ENCODE results near the gene ADGRD1.
"Not testable (repeated sequence)": the region's sequence is repeated elsewhere in the genome, so short reads cannot be mapped to it uniquely, and the experiment has no call there.

The ADGRD1 gene

DNA sequence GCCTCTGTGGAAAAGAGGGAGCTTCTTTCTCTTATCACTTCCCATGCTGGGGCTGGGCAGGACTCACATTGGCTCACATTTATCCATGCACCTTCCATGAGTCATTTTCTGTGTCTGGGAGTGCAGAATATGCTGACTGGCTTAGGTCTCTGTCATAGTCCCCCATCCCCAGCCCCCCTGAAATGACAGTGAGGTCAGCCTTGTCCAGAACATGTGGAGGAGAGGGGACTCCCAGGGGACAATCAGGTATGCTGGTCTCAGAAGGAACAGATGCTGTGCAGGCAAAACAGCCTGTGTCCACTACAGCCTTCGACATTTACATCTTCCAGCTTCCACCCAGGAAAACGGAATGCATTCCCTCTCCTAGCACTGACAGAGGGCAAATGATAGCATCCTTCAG, 35.0 kb downstream of the ADGRD1 start:
- no peak for DNase-seq

DNA sequence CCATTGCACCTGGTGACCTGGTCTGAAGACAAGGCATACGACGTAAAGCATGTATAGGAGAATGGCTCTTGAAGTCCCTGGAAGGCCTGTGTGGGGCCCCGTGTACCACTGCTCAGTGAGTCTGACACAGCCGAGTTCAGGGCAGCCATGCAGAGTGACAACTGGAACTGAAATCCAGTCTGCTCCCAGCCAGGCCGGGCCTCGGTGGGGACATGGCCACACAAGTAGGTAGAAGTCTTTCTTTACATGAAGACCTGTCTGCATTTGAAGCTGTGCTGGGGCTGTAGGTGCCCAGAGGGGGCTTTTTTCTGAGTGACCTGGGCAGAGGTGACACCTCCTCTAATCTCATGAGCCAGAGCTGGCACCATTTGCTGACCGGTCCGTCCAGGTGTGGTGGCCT, 35.7 kb downstream of the ADGRD1 start:
- DNase-seq = no peak

DNA sequence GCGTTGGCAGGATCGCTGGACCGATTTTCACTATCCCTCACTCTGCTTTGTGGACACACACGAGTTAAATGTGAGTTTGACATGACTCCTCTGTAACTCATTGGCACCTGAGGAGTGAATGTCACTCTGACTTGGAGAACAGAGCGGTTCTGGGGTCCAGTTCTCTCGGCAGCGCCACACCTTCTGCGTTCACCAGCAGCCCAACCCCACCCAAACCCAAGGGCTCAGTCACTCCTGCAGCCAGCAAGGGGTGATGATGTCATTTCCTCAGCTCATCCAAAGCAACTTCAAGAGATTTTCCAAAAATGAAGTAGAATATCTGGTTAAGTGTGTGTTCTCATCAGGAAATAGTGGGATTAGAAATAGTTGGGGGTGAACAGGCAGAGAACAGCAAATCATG, 36.3 kb downstream of the ADGRD1 start:
- no peak for DNase-seq

DNA sequence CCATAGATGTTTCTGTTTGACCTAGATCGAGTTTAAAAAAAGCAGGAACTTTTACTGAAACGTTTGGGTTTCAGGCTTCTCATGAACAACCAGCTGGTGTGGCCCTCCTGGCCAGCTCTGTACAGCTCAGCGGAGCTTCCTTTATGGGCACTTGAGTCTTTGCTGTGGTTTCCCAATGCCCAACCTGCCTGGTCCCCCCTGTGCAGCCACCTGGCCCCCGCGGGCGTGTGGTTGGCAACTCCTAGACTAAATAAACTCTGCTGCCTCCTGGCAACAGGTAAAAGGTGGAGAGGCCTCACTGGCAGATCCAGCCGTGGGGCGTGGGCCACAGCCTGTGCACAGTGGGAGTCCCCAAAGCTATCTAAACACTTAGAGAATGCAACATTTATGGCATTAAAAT, 38.7 kb downstream of the ADGRD1 start:
- DNase-seq = no peak

DNA sequence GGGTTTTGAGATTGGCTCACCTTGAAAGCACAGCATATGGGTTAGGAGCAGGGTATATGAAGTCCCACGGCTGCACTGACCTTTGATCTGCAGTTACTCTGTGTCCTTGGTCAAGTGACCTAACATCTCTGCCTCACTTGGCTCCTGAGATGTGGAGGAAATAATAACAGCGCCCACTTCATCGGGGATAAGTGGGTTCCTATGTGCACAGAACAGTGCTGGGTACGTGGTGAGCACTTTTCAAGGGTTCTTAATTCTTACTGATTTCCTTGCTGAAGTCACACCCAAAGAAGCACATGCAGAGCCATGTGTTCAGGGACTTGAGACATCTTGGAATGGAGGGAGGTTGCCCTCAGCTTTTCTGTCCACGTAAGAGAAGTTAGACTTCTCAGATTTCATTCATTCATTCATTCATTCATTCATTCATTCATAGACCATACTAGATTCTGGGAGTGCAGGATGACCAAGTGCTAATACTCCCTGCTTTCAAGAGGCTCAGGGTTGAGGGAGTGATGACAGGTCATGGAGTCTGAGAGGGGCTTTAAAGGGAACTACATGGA, 39.4 kb downstream of the ADGRD1 start:
- no peak for DNase-seq

DNA sequence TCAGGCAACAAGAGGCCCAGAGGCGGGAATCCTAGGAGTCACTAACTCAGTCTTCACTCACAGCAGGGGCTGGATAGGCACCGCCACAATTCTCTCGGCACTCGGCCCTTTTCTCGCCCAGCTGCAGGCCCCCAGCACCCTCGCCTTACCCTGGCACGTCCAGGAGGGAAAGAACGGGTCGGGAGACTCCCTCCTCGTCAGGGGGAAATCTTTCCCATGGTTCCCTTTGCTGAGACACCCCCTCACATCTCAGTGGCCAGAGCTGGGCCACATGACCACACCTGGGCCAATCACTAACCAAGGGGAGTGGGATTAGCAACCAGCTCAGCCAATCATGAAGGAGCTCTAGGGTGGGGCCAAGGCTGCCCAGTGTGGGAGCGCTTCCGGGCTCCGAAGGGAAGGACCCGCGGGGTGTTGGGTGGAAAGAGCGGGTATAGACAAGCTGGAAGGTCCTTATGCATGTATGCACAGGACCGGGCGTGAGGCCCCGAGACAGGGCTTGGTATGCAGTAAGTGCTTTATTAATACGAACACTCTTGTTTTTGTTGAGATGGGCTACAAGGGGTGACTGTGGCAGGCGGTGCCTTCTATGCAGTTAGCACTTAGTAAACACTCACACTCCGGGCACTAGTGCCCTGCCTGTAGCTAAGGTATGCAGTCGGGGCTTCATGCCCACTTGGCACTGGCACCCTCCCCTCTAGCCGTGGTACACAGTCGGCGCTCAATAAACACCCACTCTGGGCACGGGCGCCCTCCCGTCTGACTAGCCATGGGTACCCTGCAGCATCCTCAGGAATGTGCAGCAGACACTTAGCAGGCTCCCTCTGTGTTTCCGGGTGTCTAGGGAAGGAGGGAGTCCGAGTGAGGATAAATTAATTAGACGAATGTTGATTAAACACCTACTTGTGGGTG, 40.3 kb downstream of the ADGRD1 start:
- no peak for DNase-seq

DNA sequence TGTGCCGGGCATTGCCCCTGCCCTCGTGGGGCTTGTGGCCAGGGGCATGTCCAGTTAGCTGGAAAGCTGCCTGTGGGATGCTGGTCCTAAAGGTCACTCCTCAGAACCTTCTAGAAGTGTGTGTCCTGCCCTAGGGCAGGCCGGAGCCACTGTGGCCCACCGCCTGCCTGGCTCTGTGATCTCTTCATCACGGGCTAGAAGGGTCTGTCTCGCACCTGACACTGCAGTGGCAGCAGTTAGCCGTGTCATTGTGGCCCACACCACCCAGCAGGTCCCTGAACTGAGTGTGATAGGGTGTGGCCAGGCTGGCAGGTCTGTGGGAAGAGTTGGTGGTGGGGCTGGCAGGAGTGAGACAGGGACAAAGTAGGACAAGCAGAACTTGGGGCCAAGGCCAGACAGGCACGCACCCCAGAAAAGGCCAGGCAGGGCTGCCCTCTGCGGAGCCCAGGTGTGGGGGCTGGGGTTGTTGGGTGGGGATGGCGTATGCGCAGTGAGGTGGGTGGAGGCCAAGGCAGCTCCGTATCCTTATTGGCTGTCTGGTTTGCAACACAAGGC, 41.2 kb downstream of the ADGRD1 start:
- DNase-seq = no peak

DNA sequence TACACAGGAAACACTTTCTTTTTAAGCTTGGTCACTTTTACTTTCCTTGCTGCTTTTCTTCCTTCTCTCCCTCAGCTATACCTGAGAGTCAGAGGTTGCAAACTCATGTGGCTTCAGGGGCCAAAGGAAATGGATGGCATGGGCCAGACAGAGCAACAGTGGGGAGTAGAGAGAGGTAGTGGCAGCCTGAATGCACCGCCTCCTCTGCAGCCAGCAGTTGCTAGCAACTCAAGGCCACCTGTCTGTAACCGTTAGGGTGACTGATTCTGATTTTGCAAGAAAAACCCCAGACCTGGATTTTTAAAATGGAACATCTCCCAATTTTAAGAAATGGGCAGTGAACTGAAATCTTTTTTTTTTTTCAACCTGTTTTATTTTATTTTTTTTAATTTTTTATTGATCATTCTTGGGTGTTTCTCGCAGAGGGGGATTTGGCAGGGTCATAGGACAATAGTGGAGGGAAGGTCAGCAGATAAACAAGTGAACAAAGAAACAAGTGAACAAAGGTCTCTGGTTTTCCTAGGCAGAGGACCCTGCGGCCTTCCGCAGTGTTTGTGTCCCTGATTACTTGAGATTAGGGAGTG, 41.8 kb downstream of the ADGRD1 start:
- DNase-seq = not testable (repeated sequence)

DNA sequence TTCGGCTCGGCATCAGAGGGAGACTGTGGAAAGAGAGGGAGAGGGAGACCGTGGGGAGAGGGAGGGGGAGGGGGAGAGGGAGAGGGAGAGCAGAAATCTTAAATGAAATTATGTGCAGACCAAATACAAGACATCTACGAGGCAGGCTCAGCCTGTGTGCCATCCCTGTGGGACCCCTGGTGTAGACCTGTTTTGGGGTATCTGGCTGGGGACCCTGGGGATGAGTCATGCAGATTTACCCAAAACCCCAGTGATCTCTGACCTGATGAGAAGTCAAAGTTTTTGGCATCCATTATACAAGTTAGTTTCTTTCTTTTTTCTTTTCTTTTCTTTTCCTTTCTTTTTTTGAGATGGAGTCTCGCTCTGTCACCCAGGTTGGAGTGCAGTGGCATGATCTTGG, 44.4 kb downstream of the ADGRD1 start:
- DNase-seq = no peak

DNA sequence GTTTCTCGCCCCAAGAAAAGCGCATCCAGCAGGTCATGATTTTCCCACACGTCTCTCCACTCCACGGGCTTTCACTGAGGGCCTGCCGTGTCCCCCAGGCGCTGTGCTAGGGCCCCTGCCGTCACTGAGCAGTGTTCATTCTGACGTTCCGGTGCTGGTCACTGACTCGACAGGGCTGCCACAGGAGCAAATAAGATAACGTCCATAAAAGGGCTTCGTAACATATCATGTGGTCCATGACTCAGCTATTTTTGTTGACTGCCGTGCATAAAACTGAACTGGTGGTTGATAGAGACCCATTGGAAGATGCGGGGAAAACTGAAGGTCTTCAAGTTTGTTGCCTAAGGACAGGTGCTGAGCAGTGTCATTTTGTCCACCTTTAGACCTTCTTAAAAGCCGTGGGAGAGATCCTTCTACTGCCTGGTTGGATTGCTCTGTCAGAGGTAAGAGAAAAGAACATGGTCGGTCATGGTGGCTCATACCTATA, 46.3 kb downstream of the ADGRD1 start:
- DNase-seq = no peak

DNA sequence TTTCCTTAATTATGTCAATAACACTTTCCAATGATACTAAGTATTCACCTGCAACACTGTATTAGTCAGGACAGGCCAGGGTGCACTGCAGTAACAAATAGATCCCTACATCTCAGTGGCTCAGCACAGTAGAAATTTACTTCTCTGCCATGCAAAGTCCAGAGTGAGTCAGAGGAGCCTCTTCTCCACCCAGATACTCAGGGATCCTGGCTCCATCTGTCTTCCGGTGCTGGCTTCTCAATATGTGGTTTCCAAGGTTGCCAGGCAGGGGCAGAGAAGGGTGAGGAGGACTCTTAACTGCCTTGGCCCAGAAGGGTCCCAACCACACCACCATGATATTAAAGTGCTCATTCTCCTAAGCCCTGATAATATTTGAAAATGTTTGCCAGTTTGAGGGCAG, 47.8 kb downstream of the ADGRD1 start:
- DNase-seq = no peak

DNA sequence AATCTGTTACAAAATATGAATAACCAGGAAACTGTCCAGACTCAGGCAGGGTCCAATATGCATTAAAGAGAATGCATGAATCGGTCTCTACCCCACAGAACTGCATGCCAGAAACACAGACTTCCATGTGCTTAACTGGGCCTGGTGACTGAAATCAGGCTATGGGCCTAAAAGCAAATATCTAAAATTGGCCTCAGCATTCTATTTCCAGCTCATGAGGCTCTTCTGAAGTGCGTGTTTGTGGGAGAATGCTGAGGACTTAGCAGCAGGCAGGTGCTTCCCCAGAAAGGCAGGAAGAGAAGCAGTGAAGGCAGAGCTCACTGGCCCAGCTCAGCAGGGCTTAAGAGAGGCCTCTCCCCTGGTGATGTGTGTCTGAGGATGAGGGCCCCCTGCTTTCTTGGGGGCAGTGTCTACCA, 48.5 kb downstream of the ADGRD1 start:
- no peak for DNase-seq

DNA sequence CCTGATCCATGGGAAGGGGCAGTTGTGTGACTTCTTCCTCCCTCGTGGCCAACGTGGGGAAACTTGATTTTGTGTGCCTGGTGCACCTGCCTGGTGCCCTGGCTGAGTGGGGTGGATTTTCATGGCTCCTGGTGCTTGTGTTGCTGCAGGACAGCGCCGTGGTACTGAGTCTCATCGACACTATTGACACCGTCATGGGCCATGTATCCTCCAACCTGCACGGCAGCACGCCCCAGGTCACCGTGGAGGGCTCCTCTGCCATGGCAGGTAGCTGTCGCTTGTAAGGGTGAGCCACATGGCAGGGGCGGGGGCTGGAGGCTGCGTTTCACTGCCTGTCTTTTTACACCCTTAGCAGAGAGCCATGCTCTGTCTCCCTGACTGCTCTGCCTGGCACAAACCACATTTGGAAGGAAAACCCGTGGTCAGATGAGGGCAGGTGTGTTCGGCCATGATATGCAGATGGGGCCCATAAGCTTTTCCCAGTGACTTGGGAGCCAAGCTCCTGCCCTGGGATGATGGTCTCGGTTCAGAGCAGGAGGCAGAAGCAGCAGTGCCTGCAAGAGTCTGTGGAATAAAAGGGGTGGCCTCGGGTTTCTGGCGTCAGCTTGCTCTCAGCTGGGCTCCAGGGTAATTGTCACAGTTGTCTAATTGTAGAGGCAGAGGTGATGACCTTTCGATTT, 49.5 kb downstream of the ADGRD1 start:
- no peak for DNase-seq

DNA sequence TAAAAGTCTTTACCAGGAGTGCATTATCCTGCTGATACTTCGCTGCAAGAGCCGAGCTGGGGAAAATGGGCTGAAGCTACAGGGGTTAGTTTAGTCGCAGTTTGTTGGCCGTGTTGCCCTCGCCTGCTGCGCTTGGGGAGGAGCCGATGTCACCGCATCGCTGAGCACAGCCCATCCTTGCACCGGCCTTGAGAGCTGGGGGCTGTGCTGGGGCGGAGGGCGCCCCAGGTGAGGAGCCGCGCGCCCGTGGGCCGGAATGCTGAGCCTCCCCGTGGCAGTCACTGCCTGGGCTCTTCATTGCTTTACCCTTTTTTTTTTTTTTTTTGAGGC, 50.0 kb downstream of the ADGRD1 start:
- DNase-seq = no peak

DNA sequence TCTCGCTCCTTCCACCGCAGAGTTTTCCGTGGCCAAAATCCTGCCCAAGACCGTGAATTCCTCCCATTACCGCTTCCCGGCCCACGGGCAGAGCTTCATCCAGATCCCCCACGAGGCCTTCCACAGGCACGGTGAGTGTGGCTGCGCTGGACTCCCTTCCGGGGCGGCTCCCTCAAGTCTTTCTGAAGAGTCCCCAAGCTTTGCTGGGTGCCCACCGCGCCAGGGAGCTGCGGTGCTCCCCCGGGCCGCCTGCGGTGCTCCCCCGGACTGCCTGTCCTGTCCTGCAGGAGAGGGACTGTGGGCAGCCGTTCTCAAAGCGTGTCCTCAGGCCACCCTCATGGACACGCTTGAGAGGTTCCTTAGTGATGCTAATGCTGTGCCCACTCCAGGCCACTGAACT, 50.5 kb downstream of the ADGRD1 start:
- DNase-seq = no peak

DNA sequence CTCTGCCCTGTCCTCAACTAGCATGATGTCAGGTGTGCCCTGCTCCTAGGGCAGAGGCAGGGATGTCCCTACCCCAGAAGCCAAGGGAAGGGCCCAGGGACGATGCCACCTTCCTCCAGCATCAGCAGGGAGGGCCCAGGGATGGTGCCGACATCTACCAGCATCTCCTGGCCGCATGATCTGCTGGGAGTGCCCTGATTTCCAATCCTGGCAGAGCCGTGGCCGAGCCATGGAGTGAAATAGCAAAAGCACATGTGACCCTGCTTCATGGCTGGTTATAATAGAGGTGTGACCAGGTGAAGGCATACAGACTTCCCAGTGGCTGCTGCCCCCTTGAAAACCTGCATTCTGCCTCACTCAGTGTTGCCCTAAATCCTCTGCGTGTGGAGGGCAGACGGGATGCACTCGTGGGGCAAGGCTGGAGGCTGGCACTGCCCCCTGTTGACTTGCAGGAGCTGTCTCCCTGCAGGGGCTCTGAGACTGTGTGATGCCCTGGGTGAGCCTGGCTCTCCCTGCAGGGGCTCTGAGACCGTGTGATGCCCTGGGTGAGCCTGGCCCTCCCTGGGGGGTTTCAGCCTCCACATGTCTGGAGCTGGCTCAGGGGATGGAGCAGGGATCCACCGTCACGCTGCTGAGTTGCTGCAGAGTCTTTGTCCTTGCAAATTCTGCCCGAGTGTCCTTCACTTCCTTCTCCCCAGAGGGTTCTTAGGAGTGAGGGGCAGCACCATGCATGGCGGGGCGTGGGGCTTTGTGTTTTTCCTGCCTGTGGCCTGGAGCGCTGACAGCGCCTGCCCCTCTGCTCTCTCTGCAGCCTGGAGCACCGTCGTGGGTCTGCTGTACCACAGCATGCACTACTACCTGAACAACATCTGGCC, 51.7 kb downstream of the ADGRD1 start:
- no peak for DNase-seq

DNA sequence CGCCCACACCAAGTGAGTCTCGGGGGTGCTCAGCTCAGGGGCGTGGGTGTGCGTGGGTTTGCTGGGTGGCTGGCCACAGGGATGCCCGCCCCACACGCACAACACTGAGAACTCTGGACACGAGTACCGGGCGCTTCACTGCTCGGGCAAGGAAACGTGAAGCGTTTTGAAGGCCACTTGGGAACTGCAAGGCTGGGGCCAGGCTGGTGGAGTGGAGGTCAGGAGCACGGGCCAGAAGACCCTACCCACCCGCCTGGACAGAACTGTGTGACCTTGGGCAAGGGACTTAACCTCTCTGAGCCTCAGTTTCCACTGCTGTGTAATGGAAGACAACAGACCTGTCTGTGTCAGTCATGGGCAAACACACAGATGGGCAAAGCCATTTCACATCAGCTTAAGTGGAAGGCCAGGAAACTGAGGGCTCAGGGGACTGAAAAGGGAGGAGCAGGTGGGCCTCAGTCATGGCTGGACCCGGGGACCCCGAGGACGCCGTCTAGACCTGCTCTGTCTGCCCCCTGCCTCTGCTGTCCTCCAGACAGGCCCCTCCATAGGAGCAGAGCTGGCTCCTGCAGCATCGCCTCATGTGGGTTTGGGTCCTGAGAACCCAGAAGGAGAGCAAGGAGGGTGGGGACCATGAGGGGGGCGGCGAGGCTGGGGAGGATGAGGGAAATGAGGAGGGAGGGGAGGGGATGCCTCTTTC, 52.5 kb downstream of the ADGRD1 start:
- no peak for DNase-seq

DNA sequence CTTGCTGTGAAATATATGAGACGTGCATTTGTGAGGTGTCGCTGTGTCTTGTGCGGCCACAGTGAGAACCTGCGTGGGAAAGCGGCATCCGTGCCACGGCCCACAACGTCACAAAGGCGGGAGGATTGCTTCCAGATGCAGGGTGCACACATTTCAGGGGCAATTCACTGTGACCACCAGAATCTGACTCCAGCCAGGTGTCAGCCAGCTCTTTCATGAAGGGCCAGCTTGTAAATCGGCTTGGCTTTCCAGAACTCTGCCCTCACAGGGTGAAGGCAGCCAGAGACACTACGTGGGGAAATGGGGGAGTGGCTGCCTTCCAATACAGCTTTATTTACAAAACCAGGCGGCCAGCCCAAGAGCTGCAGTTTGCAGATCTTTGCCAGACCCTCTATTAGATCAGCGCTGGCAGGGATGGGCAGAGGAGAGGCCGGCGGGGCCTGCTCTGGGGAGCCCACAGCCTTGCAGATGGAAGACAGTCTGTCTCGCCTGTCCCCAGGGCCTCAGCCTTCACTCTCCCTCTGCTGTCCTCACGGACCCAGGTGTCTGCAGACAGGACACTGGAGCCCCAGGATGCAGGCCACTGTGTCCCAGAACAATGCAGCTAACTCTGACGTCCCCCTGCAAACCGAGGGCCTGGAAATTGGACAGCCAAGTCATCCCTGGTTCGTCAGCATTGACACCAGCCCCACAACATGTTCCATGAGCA, 53.5 kb downstream of the ADGRD1 start:
- no peak for DNase-seq

DNA sequence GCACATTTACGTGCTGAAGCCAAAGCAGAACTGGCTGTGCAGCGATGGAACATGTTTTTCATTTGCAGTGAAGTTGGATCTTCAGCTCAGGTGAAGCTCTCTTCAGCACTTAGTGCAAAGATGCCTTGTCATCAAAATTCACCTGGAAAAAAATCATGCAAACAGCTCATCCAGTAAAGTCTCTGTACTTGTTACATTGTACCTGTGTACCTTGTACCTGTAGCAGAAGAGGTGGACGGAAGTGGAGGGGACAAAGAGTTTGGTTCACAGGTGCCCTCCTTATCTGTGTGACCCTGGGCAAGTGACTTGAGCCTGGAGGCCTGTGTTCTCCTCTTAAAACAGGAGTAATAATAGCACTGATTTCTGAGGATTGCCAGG, 54.0 kb downstream of the ADGRD1 start:
- no peak for DNase-seq

DNA sequence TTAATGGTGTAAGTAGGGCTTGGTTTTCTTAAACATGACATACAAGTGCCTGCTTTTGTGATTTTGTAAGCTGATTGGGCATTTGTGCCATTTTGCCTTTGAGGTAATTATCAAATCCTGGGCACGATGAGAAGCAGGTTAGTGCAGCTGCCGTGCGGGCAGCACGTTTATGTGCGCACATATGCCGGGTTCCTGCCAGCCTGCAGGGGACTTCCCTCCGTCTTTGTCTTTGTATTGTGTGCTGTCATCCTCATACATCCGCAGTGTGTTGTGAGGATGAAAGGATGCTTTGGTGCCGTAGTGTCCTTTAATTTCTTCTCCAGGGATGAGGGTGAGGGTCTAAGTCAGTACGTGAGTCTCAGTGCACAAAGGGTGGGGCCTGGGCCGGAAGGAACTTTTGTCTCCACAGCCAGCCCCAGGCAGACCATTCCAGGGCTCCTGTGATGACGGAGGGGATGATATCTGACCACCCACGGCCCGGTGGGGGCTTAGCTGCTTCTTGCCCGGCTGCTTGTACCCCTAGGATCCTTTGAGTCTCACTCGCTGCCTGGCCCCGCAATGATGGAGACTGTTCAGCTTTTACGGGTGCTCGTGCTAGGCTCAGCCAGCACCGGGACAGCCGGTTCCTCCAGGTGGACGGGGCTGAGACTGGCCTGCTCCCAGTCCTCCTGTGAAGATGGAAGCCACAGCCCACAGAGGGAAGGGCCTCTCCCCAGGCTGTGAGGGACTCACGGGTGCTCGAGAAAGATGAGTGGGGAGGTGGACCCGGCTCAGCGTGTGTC, 54.6 kb downstream of the ADGRD1 start:
- no peak for DNase-seq

Measured in fibroblast of skin of right quadriceps (primary cell).